22Rv1 (cell line): Measurements from ENCODE around the gene BHLHE40.

Experiments used
- CTCF ChIP-seq: fragments of 450-650 bp; IDR thresholded peaks from 2 replicates; pipeline ENCODE4 v1.5.1; 2017; ENCODE audit warnings: mild to moderate bottlenecking
- ZFX ChIP-seq: fragments of 450-650 bp; IDR thresholded peaks from 2 replicates; pipeline ENCODE4 v1.6.1; 2017; ENCODE audit warnings: antibody characterized with exemption, borderline replicate concordance

DNA sequence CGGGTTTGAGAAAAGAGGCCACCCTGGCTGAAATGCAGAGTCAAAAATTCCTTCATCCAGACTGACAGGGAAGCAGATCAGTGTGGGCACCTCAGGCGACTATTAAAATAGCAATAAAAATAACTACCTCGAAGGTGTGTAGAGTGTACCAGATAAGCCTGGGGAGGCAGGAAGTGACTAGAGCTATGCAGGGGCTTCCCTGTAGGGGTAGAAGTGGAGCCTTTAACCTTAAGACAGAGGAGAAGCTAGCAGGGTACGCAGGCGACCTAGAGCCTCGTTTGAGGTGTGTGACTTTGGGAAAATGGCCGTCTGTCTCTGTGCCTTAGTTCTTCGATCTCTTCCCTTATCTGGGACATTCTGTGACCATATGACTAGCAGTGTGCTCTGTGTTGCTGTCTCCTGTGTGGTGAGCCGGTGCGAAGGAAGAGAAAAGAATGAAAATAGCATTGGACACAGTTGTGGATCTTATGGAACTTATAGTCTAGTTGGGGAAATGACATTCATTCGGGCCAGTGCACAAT, 17.6 kb downstream of the BHLHE40 start:
- TF ChIP-seq CTCF (no peak), ZFX (no peak)
